Panc1 (cell line): ENCODE results near the gene SLC25A33. TPM values are rescaled to one million over a fixed set of nuclear protein-coding genes. Genes with fewer than 3 reads are reported as not detected.
"Not testable (repeated sequence)": the region's sequence is repeated elsewhere in the genome, so short reads cannot be mapped to it uniquely, and the experiment has no call there.

Experiments used
- ATAC-seq: fragments of 200-7000 bp; cut with Tn5 transposase; 2 replicates; pipeline ENCODE4 v1.9.1; 2020; ENCODE audit warnings: mild to moderate bottlenecking, moderate library complexity
- BruUV-seq: library from RNA; stranded (reverse); fragments of 400-500 nt; replicated peaks from 2 replicates; lab custom pipeline; 2021; lab: Mats Ljungman, UMichigan
- CTCF ChIA-PET: fragments of 300-600 bp; sonication (Branson Sonifier 250); formaldehyde crosslinking; loops from one replicate; lab custom pipeline; 2022; ENCODE audit warnings: antibody characterized with exemption; lab: Charles Lee
- POLR2A ChIA-PET: fragments of 300-600 bp; sonication (Branson Sonifier 250); formaldehyde crosslinking; loops from one replicate; lab custom pipeline; 2022; ENCODE audit warnings: antibody characterized with exemption; lab: Charles Lee
- DNase-seq: peaks from one replicate; pipeline ENCODE4 v3.0.0-alpha.2; 2010; ENCODE audit warnings: low read depth, low spot score
- H3K27ac ChIP-seq: 2 replicates; pipeline ENCODE4 v1.5.1; 2011; ENCODE audit warnings: mild to moderate bottlenecking, low read length, inconsistent platforms
- H3K27me3 ChIP-seq: fragments of 200-500 bp; sonication (Bioruptor generic); 2 replicates; pipeline ENCODE4 v1.6.0; 2014; ENCODE audit warnings: low read length, inconsistent platforms; ENCODE audit not compliant: control insufficient read depth, insufficient read depth
- H3K36me3 ChIP-seq: fragments of 200-500 bp; sonication (Bioruptor generic); 2 replicates; pipeline ENCODE4 v1.5.1; 2014; ENCODE audit warnings: inconsistent platforms, mild to moderate bottlenecking, low read length, moderate library complexity; ENCODE audit not compliant: control insufficient read depth, insufficient read depth
- H3K4me1 ChIP-seq: 2 replicates; pipeline ENCODE4 v1.5.1; 2011; ENCODE audit warnings: inconsistent platforms, mild to moderate bottlenecking, low read length, moderate library complexity; ENCODE audit not compliant: control insufficient read depth, insufficient read depth
- H3K4me3 ChIP-seq, 2 experiments: 2 replicates each; pipeline ENCODE4 v1.5.1; 2011 to 2012; ENCODE audit warnings: low read depth in 2 of 2, low read length in 2 of 2, mild to moderate bottlenecking in 2 of 2, inconsistent platforms in 1 of 2, moderate library complexity in 1 of 2
- H3K9me3 ChIP-seq: fragments of 200-500 bp; sonication (Bioruptor generic); 2 replicates; pipeline ENCODE4 v1.5.1; 2014; ENCODE audit warnings: low read depth, mild to moderate bottlenecking, inconsistent platforms, low read length, moderate library complexity; ENCODE audit not compliant: control insufficient read depth, insufficient read depth
- CTCF ChIP-seq: fragments of 450-650 bp; IDR thresholded peaks from 2 replicates; pipeline ENCODE4 v1.5.1; 2017; ENCODE audit warnings: mild to moderate bottlenecking
- POLR2AphosphoS5 ChIP-seq: IDR thresholded peaks from 2 replicates; pipeline ENCODE4 v1.6.1; 2012; ENCODE audit warnings: mild to moderate bottlenecking, low read depth, low read length, moderate library complexity
- REST ChIP-seq, 2 experiments: IDR thresholded peaks; 2 replicates each; pipeline ENCODE4 v1.6.1; 2011 to 2012; ENCODE audit warnings: low read depth in 2 of 2, control low read depth in 1 of 2, low read length in 1 of 2, mild to moderate bottlenecking in 1 of 2, moderate library complexity in 1 of 2; ENCODE audit not compliant: insufficient read depth in 1 of 2
- SIN3A ChIP-seq: IDR thresholded peaks from 2 replicates; pipeline ENCODE4 v1.6.1; 2012; ENCODE audit warnings: low read depth, mild to moderate bottlenecking, low read length, moderate library complexity, borderline replicate concordance; ENCODE audit not compliant: insufficient read depth
- TCF7L2 ChIP-seq: IDR thresholded peaks from 2 replicates; pipeline ENCODE4 v1.6.1; 2011; ENCODE audit warnings: mild to moderate bottlenecking, low read depth, low read length, inconsistent platforms
- in situ Hi-C: cut with HindIII; loops from 2 replicates; pipeline ENCODE4 v1.10.0; 2016; ENCODE audit warnings: low sequenced_read_pairs, low pct_unique_long_range_greater_than_20kb
- intact Hi-C: fragments of 100-400 bp; cut with micrococcal nuclease; formaldehyde crosslinking; loops from one replicate; pipeline ENCODE4 v1.10.0; 2022; ENCODE audit not compliant: unreplicated experiment
- total RNA-seq: library from RNA; stranded (reverse); gene quantifications from one replicate; pipeline ENCODE4 v1.2.1, GENCODE V29; 2021; ENCODE audit not compliant: unreplicated experiment

SLC25A33 gene
- total RNA-seq, 1 experiment from 2014 or later = 13.4 TPM

GRCh38 chr1:9624081-9624480 is 84.8 kb downstream of the SLC25A33 start:
- no peaks in the 10 kb centered on the region for H3K27me3 ChIP-seq
- H3K4me3 ChIP-seq = no peak overlapping the region
- TF ChIP-seq POLR2AphosphoS5 = no peak
- TF ChIP-seq REST (IDR thresholded peaks at IDR 0.05; ENCODE audit: insufficient read depth in 1 of 2, low read depth in 2 of 2, low read length in 1 of 2) = no peak
- TF ChIP-seq CTCF = no peak
- TF ChIP-seq SIN3A = no peak
- TF ChIP-seq TCF7L2 = no peak
- ChIA-PET CTCF (interaction anchor here (0.6 to 0.8 kb wide), 5 partner anchors 10 to 98 kb away, joined by 4 to 11 read pairs (median 6); no protein-coding TSS in a partner anchor), POLR2A (interaction anchor here (0.6 kb wide), 1 partner anchor 93 kb away, joined by 6 read pairs; no protein-coding TSS in a partner anchor)
- no peak for ATAC-seq
- no TSS peak for BruUV-seq
- in situ Hi-C loops = no loop called here
- H3K4me1 ChIP-seq = no peaks in the 10 kb centered on the region; the same call in 1 of the 2 replicates
- H3K9me3 ChIP-seq = no peaks in the 10 kb centered on the region
- H3K36me3 ChIP-seq = no peaks in the 10 kb centered on the region
- no peak overlapping the region for H3K27ac ChIP-seq
- no peak for DNase-seq
- intact Hi-C loops = no loop called here

- DNase-seq, H3K4me3 ChIP-seq, H3K9me3 ChIP-seq, BruUV-seq, ATAC-seq, H3K27me3 ChIP-seq, POLR2A ChIA-PET, CTCF ChIA-PET, H3K36me3 ChIP-seq, H3K27ac ChIP-seq, in situ Hi-C loops, H3K4me1 ChIP-seq: not testable (repeated sequence)
- intact Hi-C loops = loop anchor here (5.0 kb wide), 2 partner anchors 62 to 242 kb away; no protein-coding TSS in a partner anchor
Observed at GRCh38 chr1:9625030-9625429, 85.8 kb downstream of the SLC25A33 start.

- intact Hi-C loops = loop anchor here (5.0 kb wide), 2 partner anchors 61 to 241 kb away; no protein-coding TSS in a partner anchor
- Histone ChIP-seq H3K27me3 (no peaks in the 10 kb centered on the region), H3K4me3 (peak overlapping the region; percentile 48 to 74), H3K36me3 (no peaks in the 10 kb centered on the region), H3K27ac (no peak overlapping the region), H3K4me1 (no peaks in the 10 kb centered on the region; the same call in 1 of the 2 replicates), H3K9me3 (no peaks in the 10 kb centered on the region)
- DNase-seq (no peak), ATAC-seq (no peak)
- ChIA-PET CTCF (interaction anchor here (0.6 to 2.1 kb wide), 6 partner anchors 11 to 63 kb away, joined by 3 to 11 read pairs (median 6); no protein-coding TSS in a partner anchor), POLR2A (no interaction called here)
- no peak for TF ChIP-seq CTCF
- no peak for TF ChIP-seq TCF7L2
- no peak for TF ChIP-seq POLR2AphosphoS5
- in situ Hi-C loops = no loop called here
- BruUV-seq = no TSS peak
Observed at GRCh38 chr1:9626201-9626608, 86.9 kb downstream of the SLC25A33 start.
